Heart right ventricle (tissue), 16 donors: ENCODE data around the gene LRRC75B. TPM values are rescaled to one million over a fixed set of nuclear protein-coding genes. Genes with fewer than 3 reads are reported as not detected.

Experiments
- ATAC-seq, 8 donors: fragments of 200-7000 bp; cut with Tn5 transposase; one replicate each; pipeline ENCODE4 v1.9.1; 2020; ENCODE audit warnings: mild to moderate bottlenecking in 8 of 8, moderate library complexity in 8 of 8, moderate number of reproducible peaks in 1 of 8
- DNase-seq, 2 donors: peaks; one replicate each; pipeline ENCODE4 v3.0.0-alpha.2; 2020
- H3K27ac ChIP-seq, 10 donors: fragments of 200-600 bp; sonication (generic) in 2 of 10; one replicate each; pipeline versions ENCODE4 v1.5.0 to v1.8.0; 2020 to 2022; ENCODE audit warnings: mild to moderate bottlenecking in 3 of 10
- H3K27me3 ChIP-seq, 7 donors: fragments of 200-600 bp; one replicate each; pipeline ENCODE4 v1.8.0; 2021 to 2022; ENCODE audit warnings: mild to moderate bottlenecking in 2 of 7
- H3K36me3 ChIP-seq, 9 donors: fragments of 200-600 bp; sonication (generic) in 1 of 9; one replicate each; pipeline versions ENCODE4 v1.5.0 to v1.8.0; 2020 to 2022; ENCODE audit warnings: mild to moderate bottlenecking in 2 of 9
- H3K4me1 ChIP-seq, 9 donors: fragments of 200-600 bp; sonication (generic) in 1 of 9; one replicate each; pipeline versions ENCODE4 v1.5.0 to v1.8.0; 2020 to 2022; ENCODE audit warnings: mild to moderate bottlenecking in 4 of 9
- H3K4me3 ChIP-seq, 10 donors: fragments of 200-600 bp; sonication (generic) in 2 of 10; one replicate each; pipeline versions ENCODE4 v1.5.0 to v1.8.0; 2020 to 2022; ENCODE audit warnings: mild to moderate bottlenecking in 7 of 10, moderate library complexity in 2 of 10
- H3K9me3 ChIP-seq, 11 donors: fragments of 200-600 bp in 10 of 11; sonication (generic) in 2 of 11; one replicate each; pipeline versions ENCODE4 v1.5.0 to v1.8.0; 2013 to 2022; ENCODE audit warnings: mild to moderate bottlenecking in 2 of 11, control low read depth in 1 of 11, moderate library complexity in 1 of 11
- CTCF ChIP-seq, 9 donors: fragments of 200-600 bp; sonication (generic) in 2 of 9; IDR thresholded peaks; one replicate each; pipeline versions ENCODE4 v1.5.0 to v1.8.0; 2021 to 2022; ENCODE audit warnings: antibody characterized with exemption in 9 of 9, mild to moderate bottlenecking in 5 of 9, moderate library complexity in 1 of 9
- WGBS, 2 donors: extraction: QIAGEN DNeasy Blood & Tissue Kit; methylation state at CpG; one replicate each; pipeline ENCODE4 v1.1.7; 2013; ENCODE audit warnings: inconsistent platforms in 1 of 2; 5-methylcytosine and 5-hydroxymethylcytosine counted together
- intact Hi-C, 10 donors: fragments of 100-400 bp; cut with DNase I; formaldehyde crosslinking; loops; one replicate each; pipeline versions ENCODE4 v1.11.1 to v1.14.2; 2022
- polyA plus RNA-seq, 2 donors: library from polyadenylated mRNA; stranded (reverse); fragments of 200-250 nt; gene quantifications; one replicate each; pipeline ENCODE4 v1.2.3, GENCODE V29; 2013
- total RNA-seq, 10 donors: library from RNA; stranded (reverse); fragmentation: NEBNext Ultra II Directional in 3 of 10; extraction: Animal tissue kit (Norgen Biotek cat#: 25700) in 3 of 10; gene quantifications; one replicate each; pipeline versions ENCODE4 v1.2.1 to v1.2.4, GENCODE V29; 2021 to 2023
- donor health status: Arrhythmogenic right ventricular cardiomyopathy.
- donor health status: ischemic (EF 13 %, LVEDD 7.1; RV severe dilation, severe dysfunction).
- donor health status: healthy with polysubstance abuse.
- donor health status: DM: no; HTN: yes; CAD: no.
- donor health status: DM: no; HTN: no; CAD: no.
- donor health status: ischemic (EF 25% LVEDD 6.9; RV normal size, moderate dysfunction).
- donor health status: ischemic (EF 25% LVEDD 5.7; RV mildly dilated, moderate dysfunction).
- donor health status: healthy.
- donor health status: DM: yes; HTN: yes; CAD: no.
- donor health status: Ischemic cardiomyopathy.
- donor health status: ischemic (EF 35%, LVEDD 5.7; RV mildly dilated, moderate dysfunction).
- donor health status: nonischemic (EF 11% LVEDD 7.7; RV severe dilation, severe dysfunction).
- donor health status: DM: yes; HTN: yes; CAD: no.
- donor health status: PGD.
- donor health status: ischemic (EF 29% LVEDD 5.4; RV normal size, mild dysfunction).
- donor health status: nonischemic (EF 23%, LVEDD 6.1; RV moderate dilation, normal function).

Gene LRRC75B
- total and polyA plus RNA-seq, 12 donors = 2.0 to 12.4 (median 4.3) TPM

GRCh38 chr22:24536089-24536488 is 56.8 kb downstream of the LRRC75B start:
- H3K27ac ChIP-seq = no peak overlapping the region
- intact Hi-C loops = no loop called here
- no peak for TF ChIP-seq CTCF (IDR thresholded peaks at IDR 0.05)
- DNase-seq (no peak), ATAC-seq (peak in 1 of 8 donors; percentile 31)
- H3K4me1 ChIP-seq = peaks cover 0 to 8% (median 0%) of the 10 kb centered on the region in 9 donors
- no peak overlapping the region for H3K4me3 ChIP-seq
- H3K27me3 ChIP-seq = no peaks in the 10 kb centered on the region
- 81 to 84% methylated on average over 3 of the region's 3 CpGs for WGBS, 2 donors
- H3K9me3 ChIP-seq = no peaks in the 10 kb centered on the region
- H3K36me3 ChIP-seq = peaks cover 0 to 38% (median 8%) of the 10 kb centered on the region in 9 donors

Other genes starting within 250 kb of the LRRC75B start
- gene ADORA2A, start 165.5 kb downstream of the LRRC75B start, total RNA-seq = 1 to 10 TPM; 1.5 to 9.7 (median 3.8) TPM
- gene ADORA2A, start 165.5 kb downstream of the LRRC75B start, polyA plus RNA-seq = 1 to 10 TPM; 4.9 to 6.1 TPM
- gene UPB1, start 97.7 kb downstream of the LRRC75B start, total RNA-seq = 1 to 10 TPM in 6 of 10 donors, under 1 TPM in 4; 0.45 to 2.7 (median 1.0) TPM
- gene UPB1, start 97.7 kb downstream of the LRRC75B start, polyA plus RNA-seq = 1 to 10 TPM in 1 of 2 donors, under 1 TPM in 1; 0.32 to 3.7 TPM
- gene GUCD1, start 37.9 kb downstream of the LRRC75B start, total RNA-seq = 100 to 1,000 TPM; 143 to 273 (median 168) TPM
- 100 to 1,000 TPM in 1 of 2 donors, 10 to 100 TPM in 1; 97.0 to 219 TPM for gene GUCD1, start 37.9 kb downstream of the LRRC75B start, polyA plus RNA-seq
- 10 to 100 TPM; 67.0 to 89.4 (median 74.0) TPM for gene SNRPD3, start 37.1 kb downstream of the LRRC75B start, total RNA-seq
- gene SNRPD3, start 37.1 kb downstream of the LRRC75B start, polyA plus RNA-seq = 100 to 1,000 TPM in 1 of 2 donors, 10 to 100 TPM in 1; 47.3 to 127 TPM
- 1 to 10 TPM in 7 of 10 donors, under 1 TPM in 3; 0.51 to 3.5 (median 1.1) TPM for gene GGT1, start 10.1 kb upstream of the LRRC75B start, total RNA-seq
- gene GGT1, start 10.1 kb upstream of the LRRC75B start, polyA plus RNA-seq = 1 to 10 TPM in 1 of 2 donors, under 1 TPM in 1; 0.94 to 4.0 TPM
- gene PIWIL3, start 181.6 kb upstream of the LRRC75B start, total RNA-seq = not detected
- not detected for gene PIWIL3, start 181.6 kb upstream of the LRRC75B start, polyA plus RNA-seq
- 10 to 100 TPM in 1 of 10 donors, 1 to 10 TPM in 9; 5.5 to 14.3 (median 8.3) TPM for gene SGSM1, start 213.1 kb upstream of the LRRC75B start, total RNA-seq
- 1 to 10 TPM; 1.1 to 7.2 TPM for gene SGSM1, start 213.1 kb upstream of the LRRC75B start, polyA plus RNA-seq